GM13977 (cell line): ENCODE measurements around the gene WDTC1.

Source experiments
- DNase-seq: peaks from one replicate; pipeline ENCODE4 v3.0.0; 2012; ENCODE audit warnings: low spot score
- CTCF ChIP-seq: IDR thresholded peaks from 2 replicates; pipeline ENCODE4 v1.5.1; 2012; ENCODE audit warnings: mild to moderate bottlenecking, control low read depth; ENCODE audit not compliant: insufficient read depth; ENCODE audit errors: extremely low read depth, missing control alignments
- in situ Hi-C: fragments of 300-500 bp; cut with MboI; formaldehyde crosslinking; loops from one replicate; pipeline ENCODE4 v1.12.0; 2022; ENCODE audit warnings: low sequenced_read_pairs, low pct_unique_long_range_greater_than_20kb, mixed read lengths, inconsistent platforms; ENCODE audit not compliant: unreplicated experiment

Gene WDTC1

DNA sequence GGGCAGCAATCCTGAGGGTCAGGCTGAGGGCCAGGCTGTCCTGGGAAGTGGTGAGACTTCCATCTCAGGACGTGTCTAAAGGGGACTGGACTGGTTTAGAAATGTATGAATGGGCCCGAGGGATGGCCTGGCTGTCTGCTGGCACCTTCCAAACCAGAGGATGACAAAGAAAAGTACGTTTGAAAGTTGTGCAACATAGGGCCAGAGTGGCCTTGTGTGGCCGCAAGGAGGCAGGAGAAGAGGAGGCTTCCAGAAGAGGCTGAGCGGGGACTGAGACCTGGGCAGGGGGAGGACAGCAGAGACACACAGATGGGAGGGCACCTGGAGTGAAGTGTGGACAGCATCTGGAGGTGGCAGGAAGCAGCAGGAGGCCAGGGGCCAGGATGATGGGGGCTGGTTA, 104.8 kb downstream of the WDTC1 start:
- no peak for TF ChIP-seq CTCF
- in situ Hi-C loops = no loop called here
- no peak for DNase-seq

DNA sequence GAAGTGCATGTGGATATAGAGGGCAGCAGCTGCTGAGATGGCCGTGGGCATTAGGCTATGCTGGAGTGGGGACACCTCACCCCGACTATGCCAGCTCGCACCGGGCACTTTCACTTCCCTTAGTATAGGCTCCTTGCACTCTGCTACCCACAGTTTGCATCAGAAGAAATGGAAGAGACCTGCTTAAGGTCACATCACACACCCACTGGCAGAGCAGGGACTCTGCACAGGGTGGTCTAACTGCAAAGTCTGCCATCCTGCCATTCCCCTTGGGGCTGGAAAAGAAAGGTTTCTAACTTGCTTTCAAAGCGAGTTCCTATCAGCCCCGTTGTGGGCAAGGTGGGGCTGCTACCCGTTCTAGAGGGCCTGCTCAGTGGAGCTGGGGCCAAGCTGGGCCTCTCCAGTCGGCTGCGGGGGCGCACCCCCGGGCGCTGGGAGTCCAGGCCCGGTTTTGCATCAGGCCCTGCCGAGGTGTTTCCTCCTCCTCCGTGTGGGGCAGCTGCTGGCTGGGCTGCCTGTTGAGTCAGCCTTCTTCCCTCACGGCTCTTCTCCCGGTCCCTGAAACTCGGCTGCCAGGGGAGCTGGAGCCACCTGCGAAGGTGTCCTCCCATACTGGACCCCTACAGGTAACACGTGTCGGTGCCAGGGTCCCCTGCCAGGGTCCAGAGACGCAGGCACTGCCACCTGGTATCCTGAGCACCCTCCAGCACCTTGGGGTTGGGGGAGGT, 107.3 kb downstream of the WDTC1 start, which contains the start of gene SYTL1:
Gene SYTL1 (plus strand): TSS at position 498 of the 728 bp plus-strand sequence. CDS start 3,313 bp downstream, outside the sequence.
- DNase-seq = peak; percentile 84
- no peak for TF ChIP-seq CTCF
- in situ Hi-C loops = no loop called here

DNA sequence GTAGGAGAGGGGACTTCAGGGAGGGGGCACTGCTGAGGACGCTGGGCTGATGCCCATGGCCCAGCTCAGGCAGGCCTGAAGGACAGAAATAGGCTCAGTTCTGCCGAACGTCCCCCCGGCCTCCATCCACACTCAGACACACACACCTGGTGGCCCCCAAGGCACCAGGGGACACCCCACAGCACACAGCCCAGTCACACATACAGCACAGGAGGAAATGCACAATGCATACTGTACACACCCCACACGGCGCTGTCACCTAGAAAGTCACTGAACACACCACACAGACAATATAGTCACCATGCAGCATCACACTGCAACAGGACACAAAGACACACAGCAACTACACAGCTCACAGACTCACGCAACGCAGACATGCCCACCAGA, 108.0 kb downstream of the WDTC1 start:
- TF ChIP-seq CTCF = no peak
- DNase-seq = no peak
- in situ Hi-C loops = no loop called here

GRCh38 chr1:27342778-27343638, 108.6 kb downstream of the WDTC1 start:
- in situ Hi-C loops = no loop called here
- TF ChIP-seq CTCF = no peak
- DNase-seq = peak; percentile 65

DNA sequence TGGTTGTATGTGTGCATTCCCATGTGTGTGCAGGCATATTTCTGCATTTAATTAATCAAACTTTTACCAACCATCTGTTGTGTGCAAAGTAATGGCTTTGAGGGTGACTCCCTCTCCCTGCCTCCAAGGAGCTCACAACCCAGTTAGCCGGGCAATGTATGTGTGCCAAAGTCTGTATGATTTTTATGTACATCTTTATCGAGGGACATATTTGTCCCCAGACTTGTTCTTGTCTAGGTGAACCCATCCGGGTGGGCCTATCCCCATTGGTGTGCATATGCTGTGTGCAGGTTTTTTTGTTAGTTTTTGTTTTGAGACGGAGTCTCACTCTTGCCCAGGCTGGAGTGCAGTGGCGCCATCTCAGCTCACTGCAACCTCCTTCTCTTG, 109.2 kb downstream of the WDTC1 start:
- no peak for DNase-seq
- in situ Hi-C loops = no loop called here
- no peak for TF ChIP-seq CTCF

GRCh38 chr1:27345272-27345671, 110.8 kb downstream of the WDTC1 start:
- DNase-seq = no peak
- no peak for TF ChIP-seq CTCF
- in situ Hi-C loops = no loop called here
